Transverse colon (tissue), 3 donors: ENCODE results near the gene ZFYVE21.

ENCODE experiments used
- EP300 ChIP-seq: sonication (generic); formaldehyde crosslinking; IDR thresholded peaks from one replicate; pipeline ENCODE4 v1.6.1; 2017; ENCODE audit warnings: antibody characterized with exemption, low read depth
- TF ChIP-seq, protein P1 (sequence below), 5 experiments: fragments of 200-600 bp in 3 of 5; fragments of 450-650 bp in 2 of 5; sonication (generic) in 3 of 5; IDR thresholded peaks; 1 replicate in 2 of 5; 2 replicates in 3 of 5; pipeline ENCODE4 v1.5.1; 2016 to 2017; ENCODE audit warnings: antibody characterized with exemption in 5 of 5, inconsistent platforms in 3 of 5, mild to moderate bottlenecking in 2 of 5, moderate library complexity in 1 of 5

- TF ChIP-seq, protein P1, sequence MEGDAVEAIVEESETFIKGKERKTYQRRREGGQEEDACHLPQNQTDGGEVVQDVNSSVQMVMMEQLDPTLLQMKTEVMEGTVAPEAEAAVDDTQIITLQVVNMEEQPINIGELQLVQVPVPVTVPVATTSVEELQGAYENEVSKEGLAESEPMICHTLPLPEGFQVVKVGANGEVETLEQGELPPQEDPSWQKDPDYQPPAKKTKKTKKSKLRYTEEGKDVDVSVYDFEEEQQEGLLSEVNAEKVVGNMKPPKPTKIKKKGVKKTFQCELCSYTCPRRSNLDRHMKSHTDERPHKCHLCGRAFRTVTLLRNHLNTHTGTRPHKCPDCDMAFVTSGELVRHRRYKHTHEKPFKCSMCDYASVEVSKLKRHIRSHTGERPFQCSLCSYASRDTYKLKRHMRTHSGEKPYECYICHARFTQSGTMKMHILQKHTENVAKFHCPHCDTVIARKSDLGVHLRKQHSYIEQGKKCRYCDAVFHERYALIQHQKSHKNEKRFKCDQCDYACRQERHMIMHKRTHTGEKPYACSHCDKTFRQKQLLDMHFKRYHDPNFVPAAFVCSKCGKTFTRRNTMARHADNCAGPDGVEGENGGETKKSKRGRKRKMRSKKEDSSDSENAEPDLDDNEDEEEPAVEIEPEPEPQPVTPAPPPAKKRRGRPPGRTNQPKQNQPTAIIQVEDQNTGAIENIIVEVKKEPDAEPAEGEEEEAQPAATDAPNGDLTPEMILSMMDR (IDR thresholded peaks at IDR 0.05), result no peak
- TF ChIP-seq EP300, result no peak
Measured at GRCh38 chr14:103772078-103772712, 56.6 kb downstream of the ZFYVE21 start.
